K562 (cell line): Measurements from ENCODE around the gene PDHB.

ENCODE experiments used
- GTF2F1 ChIP-seq: IDR thresholded peaks from 2 replicates; pipeline ENCODE4 v1.6.1; 2011; ENCODE audit warnings: low read depth, low read length, improper control_type of control experiment
- MYC ChIP-seq, 2 experiments: fragments of 250-450 bp in 1 of 2; sonication (Bioruptor Pico) in 1 of 2; IDR thresholded peaks; 2 replicates each; pipeline versions ENCODE4 v1.5.1 to v1.6.1; 2012 to 2021; ENCODE audit warnings: low read depth in 2 of 2, borderline replicate concordance in 1 of 2, improper control_type of control experiment in 1 of 2, low read length in 1 of 2, mild to moderate bottlenecking in 1 of 2, moderate library complexity in 1 of 2
- SAFB2 ChIP-seq: fragments of 200-400 bp; formaldehyde crosslinking; IDR thresholded peaks from 2 replicates; pipeline ENCODE4 v1.6.1; 2018; ENCODE audit warnings: borderline replicate concordance, low read length, low read depth, moderate library complexity; ENCODE audit not compliant: severe bottlenecking

- TF ChIP-seq SAFB2 = no peak
- TF ChIP-seq MYC (IDR thresholded peaks at IDR 0.05; ENCODE audit: low read depth, low read length) = no peak
- TF ChIP-seq MYC (CRISPR knock-in tag; IDR thresholded peaks at IDR 0.05; ENCODE audit: borderline replicate concordance, low read depth) = no peak
- no peak for TF ChIP-seq GTF2F1
These were observed 19.0 kb downstream of the PDHB start for GRCh38 chr3:58414538-58415197.
